ENCODE data around the gene ZMYND11.

The ZMYND11 gene

GRCh38 chr10:136465-136762, 1.2 kb downstream of the ZMYND11 start:
- in situ Hi-C loops (cut with HindIII; ENCODE audit: low sequenced_read_pairs), result no loop called here
- H3K4me3 ChIP-seq (ENCODE audit: low read depth, low read length), result peak overlapping the region; percentile 67
- no peak for DNase-seq (ENCODE audit: low read depth)
- no peak for TF ChIP-seq CTCF (IDR thresholded peaks at IDR 0.05; ENCODE audit: low read depth, low read length, missing control alignments)

GRCh38 chr10:137031-137430, 1.8 kb downstream of the ZMYND11 start:
- DNase-seq (ENCODE audit: low read depth), result no peak

GRCh38 chr10:137606-138005, 2.4 kb downstream of the ZMYND11 start:
- in situ Hi-C loops (cut with HindIII; ENCODE audit: low sequenced_read_pairs), result no loop called here
- H3K4me3 ChIP-seq (ENCODE audit: low read depth, low read length), result no peak overlapping the region
- no peak for DNase-seq (ENCODE audit: low read depth)
- TF ChIP-seq CTCF (IDR thresholded peaks at IDR 0.05; ENCODE audit: low read depth, low read length, missing control alignments), result no peak

More at GRCh38 chr10:137031-137430, 1.8 kb downstream of the ZMYND11 start:
- in situ Hi-C loops (cut with HindIII; ENCODE audit: low sequenced_read_pairs), result no loop called here
- TF ChIP-seq CTCF (IDR thresholded peaks at IDR 0.05; ENCODE audit: low read depth, low read length, missing control alignments), result peak; percentile 55
- no peak overlapping the region for H3K4me3 ChIP-seq (ENCODE audit: low read depth, low read length)

DNA sequence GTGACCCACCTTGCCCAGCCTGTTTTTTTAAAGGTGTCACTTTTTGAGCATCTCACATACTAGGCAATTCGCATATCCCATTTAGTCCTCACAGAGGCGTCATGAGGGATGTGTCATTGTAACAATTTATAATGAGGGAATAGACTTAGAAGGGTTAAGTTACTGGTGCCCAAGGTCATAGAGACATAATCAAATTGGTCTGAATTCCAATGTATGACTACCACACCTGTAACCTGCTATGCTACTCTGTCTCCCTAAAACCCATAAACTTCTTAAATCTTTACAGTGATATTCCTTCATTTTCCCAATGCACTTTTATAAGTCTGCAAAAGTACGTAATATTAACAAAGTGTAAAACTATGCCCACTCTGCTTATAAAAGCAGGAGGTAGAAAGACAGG, 7.1 kb downstream of the ZMYND11 start:
- in situ Hi-C loops (cut with HindIII; ENCODE audit: low sequenced_read_pairs), result no loop called here
- H3K4me3 ChIP-seq (ENCODE audit: low read depth, low read length), result no peak overlapping the region
- no peak for DNase-seq (ENCODE audit: low read depth)
- TF ChIP-seq CTCF (IDR thresholded peaks at IDR 0.05; ENCODE audit: low read depth, low read length, missing control alignments), result no peak

DNA sequence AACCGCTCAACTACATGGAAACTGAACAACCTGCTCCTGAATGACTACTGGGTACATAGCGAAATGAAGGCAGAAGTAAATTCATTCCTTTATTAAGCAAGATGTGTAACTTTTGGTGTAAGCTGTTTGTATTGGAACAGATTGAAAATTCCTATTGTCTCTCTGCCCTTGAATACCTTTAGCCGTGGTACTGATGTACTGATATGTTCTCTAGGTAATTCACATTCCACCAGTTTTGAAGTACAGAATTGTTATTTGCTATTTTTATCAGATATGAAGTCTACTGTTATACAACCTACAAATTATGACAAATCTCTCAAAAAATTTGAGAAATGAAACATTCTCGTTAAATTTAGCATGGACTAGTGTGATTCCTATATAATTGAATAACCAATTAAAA, 17.7 kb downstream of the ZMYND11 start:
- no peak for DNase-seq (ENCODE audit: low read depth)
- no peak overlapping the region for H3K4me3 ChIP-seq (ENCODE audit: low read depth, low read length)
- in situ Hi-C loops (cut with HindIII; ENCODE audit: low sequenced_read_pairs), result no loop called here
- TF ChIP-seq CTCF (IDR thresholded peaks at IDR 0.05; ENCODE audit: low read depth, low read length, missing control alignments), result no peak

DNA sequence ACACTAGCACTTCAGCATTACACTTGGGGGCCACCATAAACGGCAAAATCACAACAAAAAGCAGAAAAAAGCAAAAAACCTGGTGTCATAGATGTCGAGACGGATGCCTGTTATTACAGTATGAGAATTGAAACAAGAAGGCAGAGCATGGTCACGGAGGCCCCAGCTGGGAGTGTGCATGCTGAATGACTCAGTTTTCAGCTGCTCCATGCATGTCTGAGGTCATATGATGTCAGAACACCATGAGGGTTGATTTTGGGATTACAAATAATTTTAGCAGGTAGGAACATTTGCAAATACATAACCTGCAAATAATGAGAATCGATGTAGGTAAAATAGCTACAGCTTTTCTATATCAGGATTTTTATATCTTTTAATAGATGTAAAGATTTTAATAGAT, 19.1 kb downstream of the ZMYND11 start:
- no peak for TF ChIP-seq CTCF (IDR thresholded peaks at IDR 0.05; ENCODE audit: low read depth, low read length, missing control alignments)
- no peak for DNase-seq (ENCODE audit: low read depth)
- in situ Hi-C loops (cut with HindIII; ENCODE audit: low sequenced_read_pairs), result no loop called here
- no peak overlapping the region for H3K4me3 ChIP-seq (ENCODE audit: low read depth, low read length)

DNA sequence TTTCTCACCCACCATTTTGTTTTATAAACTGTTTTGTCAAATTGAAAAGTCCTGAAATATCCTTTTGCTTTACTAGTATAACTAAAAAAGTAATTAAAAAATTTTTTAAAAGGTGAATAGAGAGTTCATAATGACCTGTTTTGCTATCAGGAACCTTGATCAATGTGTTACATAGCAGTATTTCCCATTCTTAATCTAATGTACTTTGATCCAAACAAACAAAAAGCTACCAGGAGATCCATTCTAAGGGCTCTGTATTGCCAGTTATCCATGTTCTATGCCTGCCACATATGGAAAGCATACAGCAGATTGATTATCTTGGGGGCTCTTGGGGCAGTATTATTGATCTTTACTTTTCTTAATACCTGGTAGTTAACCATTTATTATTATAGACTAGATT, 32.1 kb downstream of the ZMYND11 start:
- in situ Hi-C loops (cut with HindIII; ENCODE audit: low sequenced_read_pairs), result no loop called here
- DNase-seq (ENCODE audit: low read depth), result no peak
- H3K4me3 ChIP-seq (ENCODE audit: low read depth, low read length), result no peak overlapping the region
- no peak for TF ChIP-seq CTCF (IDR thresholded peaks at IDR 0.05; ENCODE audit: low read depth, low read length, missing control alignments)

All from astrocyte of the cerebellum (primary cell).